ENCODE results near the gene SEPHS2. TPM values are rescaled to one million over a fixed set of nuclear protein-coding genes. Genes with fewer than 3 reads are reported as not detected.

SEPHS2 gene
- polyA plus RNA-seq, 1 donor from 2014 or later: 9.8 TPM

GRCh38 chr16:30416047-30416603 lies 29.5 kb downstream of the SEPHS2 start (continued):
- no peak for TF ChIP-seq EP300 (conservative IDR thresholded peaks at IDR 0.05; ENCODE audit: poor library complexity, severe bottlenecking)

DNA sequence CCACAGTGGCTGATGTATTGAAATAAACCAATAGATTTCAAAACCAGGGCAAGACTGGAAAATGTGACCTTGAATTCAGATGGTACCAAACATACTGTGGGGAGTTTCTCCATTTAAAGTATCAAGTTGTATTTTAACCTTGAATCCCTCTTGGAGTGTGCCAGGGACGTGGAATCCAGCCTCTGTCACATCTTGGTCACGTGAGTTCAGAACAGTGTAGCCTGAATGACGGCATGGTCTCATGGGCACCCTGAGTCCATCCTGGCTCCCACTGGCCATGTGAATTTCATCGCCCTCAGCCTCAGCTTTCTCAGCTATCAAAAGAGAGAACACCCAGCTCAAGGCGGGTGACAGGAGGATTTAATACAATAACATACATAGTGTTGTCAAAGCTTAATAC lies 31.5 kb downstream of the SEPHS2 start:
- H3K36me3 ChIP-seq (ENCODE audit: insufficient read depth, low read length): no peaks in the 10 kb centered on the region
- no peak overlapping the region for H2AFZ ChIP-seq (ENCODE audit: low read depth, low read length)
- no peaks in the 10 kb centered on the region for H3K9me2 ChIP-seq (ENCODE audit: insufficient read depth, low read length)
- no peak overlapping the region for H3K4me2 ChIP-seq (ENCODE audit: low read length)
- no peak overlapping the region for H3K9ac ChIP-seq (ENCODE audit: low read length)
- TF ChIP-seq MXI1 (conservative IDR thresholded peaks at IDR 0.05; ENCODE audit: poor library complexity, severe bottlenecking) (no peak), EZH2 (IDR thresholded peaks at IDR 0.05; ENCODE audit: borderline replicate concordance, insufficient read depth, low read length, poor library complexity, severe bottlenecking) (no peak), RAD21 (conservative IDR thresholded peaks at IDR 0.05) (no peak)
- H3K79me2 ChIP-seq (replicated peaks; ENCODE audit: insufficient read depth, low read length): no peaks in the 10 kb centered on the region
- H3K9me3 ChIP-seq (ENCODE audit: low read length): no peaks in the 10 kb centered on the region
- no peaks in the 10 kb centered on the region for H4K20me1 ChIP-seq (ENCODE audit: insufficient read depth)
- no peaks in the 10 kb centered on the region for H3K27me3 ChIP-seq (ENCODE audit: insufficient read depth, low read depth, low read length)
- H3F3A ChIP-seq (ENCODE audit: insufficient read depth, low read length, poor library complexity, severe bottlenecking): peaks cover 2% of the 10 kb centered on the region
- H3K4me3 ChIP-seq (ENCODE audit: low read length): no peak overlapping the region
- H3K27ac ChIP-seq (ENCODE audit: low read length): no peak overlapping the region

GRCh38 chr16:30413112-30413806 lies 32.4 kb downstream of the SEPHS2 start:
- no peak overlapping the region for H3K4me2 ChIP-seq (ENCODE audit: low read length)
- TF ChIP-seq TAF1 (IDR thresholded peaks at IDR 0.05; ENCODE audit: low read depth) (no peak), MXI1 (conservative IDR thresholded peaks at IDR 0.05; ENCODE audit: poor library complexity, severe bottlenecking) (no peak), REST (IDR thresholded peaks at IDR 0.05; ENCODE audit: borderline replicate concordance) (no peak), SMC3 (conservative IDR thresholded peaks at IDR 0.05; ENCODE audit: poor library complexity) (no peak), POLR2AphosphoS5 (IDR thresholded peaks at IDR 0.05) (no peak), EP300 (conservative IDR thresholded peaks at IDR 0.05; ENCODE audit: poor library complexity, severe bottlenecking) (no peak), RAD21 (conservative IDR thresholded peaks at IDR 0.05) (no peak), EZH2 (IDR thresholded peaks at IDR 0.05; ENCODE audit: borderline replicate concordance, insufficient read depth, low read length, poor library complexity, severe bottlenecking) (no peak)
- TF ChIP-seq, protein P1, sequence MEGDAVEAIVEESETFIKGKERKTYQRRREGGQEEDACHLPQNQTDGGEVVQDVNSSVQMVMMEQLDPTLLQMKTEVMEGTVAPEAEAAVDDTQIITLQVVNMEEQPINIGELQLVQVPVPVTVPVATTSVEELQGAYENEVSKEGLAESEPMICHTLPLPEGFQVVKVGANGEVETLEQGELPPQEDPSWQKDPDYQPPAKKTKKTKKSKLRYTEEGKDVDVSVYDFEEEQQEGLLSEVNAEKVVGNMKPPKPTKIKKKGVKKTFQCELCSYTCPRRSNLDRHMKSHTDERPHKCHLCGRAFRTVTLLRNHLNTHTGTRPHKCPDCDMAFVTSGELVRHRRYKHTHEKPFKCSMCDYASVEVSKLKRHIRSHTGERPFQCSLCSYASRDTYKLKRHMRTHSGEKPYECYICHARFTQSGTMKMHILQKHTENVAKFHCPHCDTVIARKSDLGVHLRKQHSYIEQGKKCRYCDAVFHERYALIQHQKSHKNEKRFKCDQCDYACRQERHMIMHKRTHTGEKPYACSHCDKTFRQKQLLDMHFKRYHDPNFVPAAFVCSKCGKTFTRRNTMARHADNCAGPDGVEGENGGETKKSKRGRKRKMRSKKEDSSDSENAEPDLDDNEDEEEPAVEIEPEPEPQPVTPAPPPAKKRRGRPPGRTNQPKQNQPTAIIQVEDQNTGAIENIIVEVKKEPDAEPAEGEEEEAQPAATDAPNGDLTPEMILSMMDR (IDR thresholded peaks at IDR 0.05; ENCODE audit: poor library complexity, severe bottlenecking): no peak
- no peaks in the 10 kb centered on the region for H3K36me3 ChIP-seq (ENCODE audit: insufficient read depth, low read length)
- peaks cover 3% of the 10 kb centered on the region for H3K79me2 ChIP-seq (replicated peaks; ENCODE audit: insufficient read depth, low read length)
- no peaks in the 10 kb centered on the region for H3K27me3 ChIP-seq (ENCODE audit: insufficient read depth, low read depth, low read length)
- H2AFZ ChIP-seq (ENCODE audit: low read depth, low read length): no peak overlapping the region
- H3K4me3 ChIP-seq (ENCODE audit: low read length): no peak overlapping the region
- no peak overlapping the region for H3K9ac ChIP-seq (ENCODE audit: low read length)
- no peak overlapping the region for H3K27ac ChIP-seq (ENCODE audit: low read length)
- H3K9me2 ChIP-seq (ENCODE audit: insufficient read depth, low read length): no peaks in the 10 kb centered on the region
- H4K20me1 ChIP-seq (ENCODE audit: insufficient read depth): no peaks in the 10 kb centered on the region
- H3K9me3 ChIP-seq (ENCODE audit: low read length): no peaks in the 10 kb centered on the region
- peaks cover 2% of the 10 kb centered on the region for H3F3A ChIP-seq (ENCODE audit: insufficient read depth, low read length, poor library complexity, severe bottlenecking)
